H1 (cell line): ENCODE data around the gene NIN. TPM values are rescaled to one million over a fixed set of nuclear protein-coding genes. Genes with fewer than 3 reads are reported as not detected.

Experiments
- CTCF ChIA-PET: fragments of 300-600 bp; sonication (Branson Sonifier 250); formaldehyde crosslinking; loops from one replicate; lab custom pipeline; 2021; ENCODE audit not compliant: partially characterized antibody; lab: Charles Lee
- POLR2A ChIA-PET: fragments of 300-600 bp; sonication (Branson Sonifier 250); formaldehyde crosslinking; loops from one replicate; lab custom pipeline; 2021; ENCODE audit warnings: inconsistent platforms; ENCODE audit not compliant: partially characterized antibody; lab: Charles Lee
- DNase-seq, 2 experiments: peaks; one replicate each; pipeline versions ENCODE4 v3.0.0 to v3.0.0-alpha.2; 2010 to 2022; ENCODE audit warnings: low spot score in 2 of 2, low read depth in 1 of 2, mixed read lengths in 1 of 2
- FAIRE-seq: peaks from 2 replicates; lab custom pipeline; 2011; peaks lifted over from hg19 to GRCh38; lab: Jason Lieb, UNC
- H2AFZ ChIP-seq: 2 replicates; pipeline ENCODE4 v1.8.1; 2012; ENCODE audit warnings: low read length, inconsistent platforms
- H2AK5ac ChIP-seq: 2 replicates; pipeline ENCODE4 v1.6.1; 2013; ENCODE audit warnings: low read depth, low read length
- H2BK120ac ChIP-seq: replicated peaks from 2 replicates; pipeline ENCODE3; 2013; ENCODE audit warnings: low read depth, low read length, inconsistent platforms
- H2BK12ac ChIP-seq: 2 replicates; pipeline ENCODE4 v1.6.1; 2013; ENCODE audit warnings: low read depth, low read length
- H2BK15ac ChIP-seq: 2 replicates; pipeline ENCODE4 v1.6.1; 2013; ENCODE audit warnings: low read length
- H2BK20ac ChIP-seq: 2 replicates; pipeline ENCODE4 v1.6.1; 2013; ENCODE audit warnings: low read length
- H2BK5ac ChIP-seq: 2 replicates; pipeline ENCODE4 v1.6.1; 2013; ENCODE audit warnings: low read depth, low read length
- H3K14ac ChIP-seq: 2 replicates; pipeline ENCODE4 v1.6.1; 2013; ENCODE audit warnings: inconsistent platforms; ENCODE audit not compliant: insufficient read length
- H3K18ac ChIP-seq: 2 replicates; pipeline ENCODE4 v1.6.1; 2013; ENCODE audit warnings: low read length; ENCODE audit errors: extremely low read depth
- H3K23ac ChIP-seq: 2 replicates; pipeline ENCODE4 v1.6.1; 2013; ENCODE audit warnings: inconsistent platforms; ENCODE audit not compliant: insufficient read length
- H3K23me2 ChIP-seq: 2 replicates; pipeline ENCODE4 v1.6.1; 2013; ENCODE audit warnings: low read depth, low read length
- H3K27ac ChIP-seq: 2 replicates; pipeline ENCODE4 v1.6.1; 2011; ENCODE audit warnings: low read depth, low read length, inconsistent platforms
- H3K27me3 ChIP-seq, 4 experiments: replicated peaks in 1 of 4; 1 replicate in 1 of 4; 2 replicates in 3 of 4; pipeline versions ENCODE4 v1.6.1 to v1.8.1; 2011 to 2013; ENCODE audit warnings: low read length in 3 of 4, mild to moderate bottlenecking in 3 of 4, inconsistent platforms in 2 of 4, mixed read lengths in 2 of 4, moderate library complexity in 1 of 4; ENCODE audit not compliant: control insufficient read depth in 3 of 4, insufficient read depth in 3 of 4; ENCODE audit errors: extremely low read depth in 1 of 4
- H3K36me3 ChIP-seq, 4 experiments: 2 replicates each; pipeline versions ENCODE4 v1.6.1 to v1.8.1; 2011 to 2013; ENCODE audit warnings: mild to moderate bottlenecking in 4 of 4, low read length in 3 of 4, moderate library complexity in 2 of 4, control low read depth in 1 of 4, inconsistent platforms in 1 of 4; ENCODE audit not compliant: insufficient read depth in 4 of 4, control insufficient read depth in 2 of 4
- H3K4ac ChIP-seq: replicated peaks from 2 replicates; pipeline ENCODE3; 2013; ENCODE audit warnings: low read length, low read depth, mixed read lengths, inconsistent platforms; ENCODE audit not compliant: insufficient read length
- H3K4me1 ChIP-seq, 4 experiments: replicated peaks in 1 of 4; 1 replicate in 1 of 4; 2 replicates in 3 of 4; pipeline versions ENCODE4 v1.6.1 to v1.8.1; 2011 to 2013; ENCODE audit warnings: low read length in 3 of 4, inconsistent platforms in 2 of 4, mixed read lengths in 1 of 4; ENCODE audit not compliant: insufficient read depth in 4 of 4, control insufficient read depth in 3 of 4
- H3K4me2 ChIP-seq, 2 experiments: 2 replicates each; pipeline versions ENCODE4 v1.6.1 to v1.8.1; 2011 to 2013; ENCODE audit warnings: low read depth in 2 of 2, low read length in 2 of 2, control low read depth in 1 of 2, inconsistent platforms in 1 of 2, mild to moderate bottlenecking in 1 of 2; ENCODE audit not compliant: insufficient read depth in 1 of 2
- H3K4me3 ChIP-seq, 4 experiments: fragments of 200-600, 300-600 bp in 1 of 4; sonication (generic), shearing (Covaris generic), sonication (Bioruptor Twin) in 1 of 4; 2 replicates each; pipeline versions ENCODE4 v1.5.1 to v1.8.1; 2011 to 2016; ENCODE audit warnings: low read length in 4 of 4, low read depth in 3 of 4, control low read depth in 2 of 4, inconsistent platforms in 2 of 4, mild to moderate bottlenecking in 2 of 4, mixed read lengths in 1 of 4, moderate library complexity in 1 of 4; ENCODE audit not compliant: insufficient read depth in 2 of 4; ENCODE audit errors: extremely low read depth in 1 of 4
- H3K56ac ChIP-seq: replicated peaks from 2 replicates; pipeline ENCODE3; 2013; ENCODE audit warnings: low read depth, mild to moderate bottlenecking, mixed read lengths, low read length, inconsistent platforms; ENCODE audit not compliant: insufficient read length
- H3K79me1 ChIP-seq: 2 replicates; pipeline ENCODE4 v1.6.1; 2013; ENCODE audit warnings: low read depth, low read length, control low read depth
- H3K79me2 ChIP-seq, 2 experiments: 2 replicates each; pipeline versions ENCODE4 v1.6.1 to v1.8.1; 2012 to 2013; ENCODE audit warnings: low read length in 2 of 2, mild to moderate bottlenecking in 2 of 2, inconsistent platforms in 1 of 2; ENCODE audit not compliant: insufficient read depth in 2 of 2, control insufficient read depth in 1 of 2
- H3K9ac ChIP-seq, 4 experiments: replicated peaks in 1 of 4; 1 replicate in 1 of 4; 2 replicates in 3 of 4; pipeline versions ENCODE4 v1.6.1 to v1.8.1; 2011 to 2013; ENCODE audit warnings: low read depth in 3 of 4, low read length in 3 of 4, control low read depth in 2 of 4, mild to moderate bottlenecking in 2 of 4, moderate library complexity in 2 of 4, inconsistent platforms in 1 of 4; ENCODE audit errors: extremely low read depth in 1 of 4
- H3K9me3 ChIP-seq, 2 experiments: 2 replicates each; pipeline versions ENCODE4 v1.6.1 to v1.8.1; 2012 to 2013; ENCODE audit warnings: mild to moderate bottlenecking in 2 of 2, moderate library complexity in 2 of 2, control low read depth in 1 of 2, inconsistent platforms in 1 of 2, low read depth in 1 of 2, low read length in 1 of 2, mixed read lengths in 1 of 2; ENCODE audit not compliant: insufficient read depth in 2 of 2
- H4K20me1 ChIP-seq, 2 experiments: replicated peaks in 1 of 2; 2 replicates each; pipeline versions ENCODE3 to v1.8.1; 2011 to 2013; ENCODE audit warnings: inconsistent platforms in 2 of 2, low read length in 2 of 2, mild to moderate bottlenecking in 1 of 2; ENCODE audit not compliant: insufficient read depth in 2 of 2, control insufficient read depth in 1 of 2
- H4K5ac ChIP-seq: 2 replicates; pipeline ENCODE4 v1.6.1; 2013; ENCODE audit warnings: low read length, low read depth, mixed read lengths, inconsistent platforms; ENCODE audit not compliant: insufficient read length
- H4K8ac ChIP-seq: 2 replicates; pipeline ENCODE4 v1.8.0; 2013; ENCODE audit warnings: mild to moderate bottlenecking, moderate library complexity, low read length, inconsistent platforms; ENCODE audit not compliant: insufficient read depth; ENCODE audit errors: extremely low read depth
- H4K91ac ChIP-seq: replicated peaks from 2 replicates; pipeline ENCODE3; 2013; ENCODE audit warnings: low read length, mixed read lengths, inconsistent platforms; ENCODE audit not compliant: insufficient read length
- ASH2L ChIP-seq: fragments of 200-600, 300-600 bp; sonication (generic); IDR thresholded peaks from one replicate; pipeline ENCODE4 v1.7.1; 2017; ENCODE audit warnings: low read length
- BACH1 ChIP-seq: IDR thresholded peaks from 2 replicates; pipeline ENCODE4 v1.6.1; 2012; ENCODE audit warnings: low read length, improper control_type of control experiment
- CBX5 ChIP-seq: fragments of 300-800, 300-1000 bp; sonication (generic); IDR thresholded peaks from 2 replicates; pipeline ENCODE4 v1.7.1; 2016; ENCODE audit warnings: antibody characterized with exemption, low read length, low read depth
- CEBPB ChIP-seq: IDR thresholded peaks from 2 replicates; pipeline ENCODE4 v1.6.1; 2012; ENCODE audit warnings: low read depth, low read length
- CHD2 ChIP-seq: IDR thresholded peaks from 2 replicates; pipeline ENCODE4 v1.6.1; 2012; ENCODE audit warnings: low read length, improper control_type of control experiment
- GABPA ChIP-seq: IDR thresholded peaks from 2 replicates; pipeline ENCODE4 v1.6.1; 2011; ENCODE audit warnings: mild to moderate bottlenecking, low read length, moderate library complexity, borderline replicate concordance; ENCODE audit not compliant: insufficient read depth
- HDAC2 ChIP-seq, 2 experiments: fragments of 300-600 bp in 1 of 2; sonication (generic) in 1 of 2; IDR thresholded peaks; 2 replicates each; pipeline ENCODE4 v1.6.1; 2011 to 2012; ENCODE audit warnings: low read depth in 2 of 2, low read length in 2 of 2, mild to moderate bottlenecking in 2 of 2, moderate library complexity in 2 of 2, borderline replicate concordance in 1 of 2, inconsistent platforms in 1 of 2
- RXRA ChIP-seq: IDR thresholded peaks from 2 replicates; pipeline ENCODE4 v1.6.1; 2011; ENCODE audit warnings: low read depth, mild to moderate bottlenecking, low read length, moderate library complexity; ENCODE audit not compliant: insufficient read depth
- SP1 ChIP-seq: IDR thresholded peaks from 2 replicates; pipeline ENCODE4 v1.6.1; 2011; ENCODE audit warnings: low read depth, low read length
- WGBS, 2 experiments: shearing (Covaris generic) in 1 of 2; methylation state at CpG; one replicate each; pipeline versions ENCODE4 v1.1.6 to v1.1.7; 2013 to 2015; ENCODE audit warnings: low lambda C conversion rate in 2 of 2, mixed read lengths in 2 of 2, inconsistent platforms in 1 of 2, low coverage in 1 of 2, missing lambda C conversion rate in 1 of 2; ENCODE audit not compliant: insufficient replicate concordance in 2 of 2, insufficient coverage in 1 of 2, insufficient read length in 1 of 2; ENCODE audit errors: extremely low coverage in 1 of 2, missing lambda C conversion rate in 1 of 2; 5-methylcytosine and 5-hydroxymethylcytosine counted together
- polyA plus RNA-seq, 7 experiments: library from polyadenylated mRNA; depleted of rRNA in 3 of 7; stranded (reverse) in 5 of 7; unstranded in 2 of 7; fragments of >200 nt in 5 of 7; fragments of 200-250 nt in 2 of 7; gene quantifications; 1 replicate in 5 of 7; 2 replicates in 1 of 7; 4 replicates in 1 of 7; pipeline versions ENCODE4 v1.2.1 to v1.2.3, GENCODE V29; 2011 to 2013; ENCODE audit warnings: missing spikeins in 2 of 7, mixed read lengths in 2 of 7
- total RNA-seq: library from RNA; stranded (reverse); fragmentation: NEBNext Ultra II Directional; extraction: Animal tissue kit (Norgen Biotek cat#: 25700); gene quantifications from 2 replicates; pipeline ENCODE4 v1.2.1, GENCODE V29; 2021
- TF ChIP-seq, protein P1 (sequence below): IDR thresholded peaks from 2 replicates; pipeline ENCODE4 v1.6.1; 2012; ENCODE audit warnings: inconsistent platforms

Gene NIN
- total and polyA plus RNA-seq, 2 of the 8 experiments (the other 6 are each of a cell fraction or from before 2014, with no cell fraction given), result 3.2 to 21.3 TPM

DNA sequence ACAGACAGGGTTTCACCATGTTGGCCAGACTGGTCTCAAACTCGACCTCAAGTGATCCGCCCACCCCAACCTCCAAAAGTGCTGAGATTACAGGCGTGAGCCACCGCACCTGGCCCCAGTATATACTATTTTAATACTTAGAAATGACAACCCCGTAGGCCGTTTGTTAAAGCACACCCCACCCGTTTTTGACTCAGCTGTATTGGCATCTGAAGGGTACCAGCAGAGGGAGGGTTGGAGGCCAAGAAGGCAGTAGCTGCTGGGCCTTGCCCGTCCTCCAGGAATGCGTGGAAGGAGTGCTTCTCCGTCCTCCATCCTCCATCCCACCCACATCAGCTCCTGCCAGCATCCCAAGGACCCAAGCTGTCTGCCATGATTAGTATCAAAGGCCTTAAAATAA is 6.3 kb upstream of the NIN start:
- Histone ChIP-seq H3K18ac (no peak overlapping the region), H3K27me3 (peaks cover 0 to 10% (median 9%) of the 10 kb centered on the region in 4 experiments; a peak in 5 of 7 replicates), H2BK120ac (no peak overlapping the region), H4K91ac (no peak overlapping the region), H2BK12ac (no peak overlapping the region), H3K4me2 (no peak overlapping the region), H4K5ac (no peak overlapping the region), H3K23ac (no peak overlapping the region), H3K14ac (no peak overlapping the region), H3K36me3 (no peaks in the 10 kb centered on the region), H4K8ac (no peak overlapping the region; the same call in 1 of the 2 replicates), H3K4me3 (no peak overlapping the region), H3K27ac (no peak overlapping the region), H2BK20ac (no peak overlapping the region), H2AK5ac (no peak overlapping the region), H3K56ac (no peak overlapping the region), H2BK5ac (no peak overlapping the region), H2AFZ (no peak overlapping the region), H2BK15ac (no peak overlapping the region), H3K4me1 (no peaks in the 10 kb centered on the region; a peak in 1 of 7 replicates), H4K20me1 (no peaks in the 10 kb centered on the region), H3K23me2 (no peaks in the 10 kb centered on the region), H3K4ac (no peak overlapping the region), H3K9me3 (no peaks in the 10 kb centered on the region), H3K79me1 (no peaks in the 10 kb centered on the region), H3K79me2 (no peaks in the 10 kb centered on the region), H3K9ac (no peak overlapping the region)
- POLR2A ChIA-PET, result no interaction called here
- TF ChIP-seq HDAC2 (IDR thresholded peaks at IDR 0.05; ENCODE audit: borderline replicate concordance in 1 of 2, low read depth in 2 of 2, low read length in 2 of 2) (no peak), CHD2 (no peak), GABPA (no peak), CEBPB (no peak), BACH1 (no peak), RXRA (no peak), SP1 (no peak), CBX5 (no peak), ASH2L (no peak)
- TF ChIP-seq, protein P1, sequence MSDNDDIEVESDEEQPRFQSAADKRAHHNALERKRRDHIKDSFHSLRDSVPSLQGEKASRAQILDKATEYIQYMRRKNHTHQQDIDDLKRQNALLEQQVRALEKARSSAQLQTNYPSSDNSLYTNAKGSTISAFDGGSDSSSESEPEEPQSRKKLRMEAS, result no peak
- DNase-seq (no peak), FAIRE-seq (no peak)
- 91% methylated on average over 10 of the region's 10 CpGs; no CpG with 5 or more reads in 1 of the 2 experiments for WGBS, 2 experiments
- CTCF ChIA-PET, result interaction anchor here (1.1 to 3.3 kb wide), 4 partner anchors 8 to 61 kb away, joined by 3 to 19 read pairs (median 8); no protein-coding TSS in a partner anchor
